Osteocyte (in vitro differentiated cells): ENCODE measurements around the gene EXOC8. TPM values are rescaled to one million over a fixed set of nuclear protein-coding genes. Genes with fewer than 3 reads are reported as not detected.
A peak's percentile ranks its signal among the peaks of the same experiment; 100 is the strongest.

Experiments
- DNase-seq: peaks from one replicate; pipeline ENCODE4 v3.0.0; 2021; ENCODE audit warnings: mixed read lengths; ENCODE audit not compliant: unreplicated experiment; ENCODE audit errors: extremely low spot score
- H3K27ac Mint-ChIP-seq: one replicate; pipeline ENCODE4 v1.8.0; 2021; ENCODE audit warnings: mild to moderate bottlenecking, mixed read lengths; ENCODE audit not compliant: unreplicated experiment
- H3K27me3 Mint-ChIP-seq: one replicate; pipeline ENCODE4 v1.8.0; 2021; ENCODE audit warnings: mixed read lengths; ENCODE audit not compliant: unreplicated experiment
- H3K36me3 Mint-ChIP-seq: one replicate; pipeline ENCODE4 v1.8.0; 2021; ENCODE audit warnings: mixed read lengths; ENCODE audit not compliant: unreplicated experiment
- H3K4me1 Mint-ChIP-seq: one replicate; pipeline ENCODE4 v1.8.0; 2021; ENCODE audit warnings: mixed read lengths; ENCODE audit not compliant: unreplicated experiment
- H3K4me3 Mint-ChIP-seq: one replicate; pipeline ENCODE4 v1.8.0; 2021; ENCODE audit warnings: mild to moderate bottlenecking, moderate library complexity, mixed read lengths; ENCODE audit not compliant: unreplicated experiment
- H3K9me3 Mint-ChIP-seq: one replicate; pipeline ENCODE4 v1.8.0; 2021; ENCODE audit warnings: mixed read lengths; ENCODE audit not compliant: unreplicated experiment
- CTCF ChIP-seq: fragments of 200-600 bp; sonication (generic); IDR thresholded peaks from 2 replicates; pipeline ENCODE4 v1.5.0; 2021; ENCODE audit warnings: antibody characterized with exemption, mild to moderate bottlenecking, moderate library complexity
- total RNA-seq: library from RNA; stranded (reverse); gene quantifications from 2 replicates; pipeline ENCODE4 v1.2.1, GENCODE V29; 2021

EXOC8 gene
- total RNA-seq, 1 donor from 2014 or later: 13.4 TPM

GRCh38 chr1:231319080-231319479, 18.6 kb downstream of the EXOC8 start:
- no peaks in the 10 kb centered on the region for H3K9me3 Mint-ChIP-seq
- no peaks in the 10 kb centered on the region for H3K4me1 Mint-ChIP-seq
- no peaks in the 10 kb centered on the region for H3K36me3 Mint-ChIP-seq
- H3K27me3 Mint-ChIP-seq: no peaks in the 10 kb centered on the region
- H3K27ac Mint-ChIP-seq: no peak overlapping the region
- DNase-seq: no peak
- TF ChIP-seq CTCF: no peak
- H3K4me3 Mint-ChIP-seq: no peak overlapping the region

GRCh38 chr1:231318568-231318967, 19.1 kb downstream of the EXOC8 start:
- TF ChIP-seq CTCF: no peak
- Mint-ChIP-seq H3K4me1 (no peaks in the 10 kb centered on the region), H3K36me3 (no peaks in the 10 kb centered on the region), H3K4me3 (no peak overlapping the region), H3K27ac (no peak overlapping the region), H3K27me3 (no peaks in the 10 kb centered on the region), H3K9me3 (no peaks in the 10 kb centered on the region)
- peak; percentile 60 for DNase-seq

- no peak overlapping the region for H3K27ac Mint-ChIP-seq
- DNase-seq: peak; percentile 19
- no peaks in the 10 kb centered on the region for H3K9me3 Mint-ChIP-seq
- H3K4me1 Mint-ChIP-seq: no peaks in the 10 kb centered on the region
- H3K4me3 Mint-ChIP-seq: no peak overlapping the region
- no peak for TF ChIP-seq CTCF
- no peaks in the 10 kb centered on the region for H3K36me3 Mint-ChIP-seq
- H3K27me3 Mint-ChIP-seq: no peaks in the 10 kb centered on the region
Observed at GRCh38 chr1:231318015-231318355, 19.7 kb downstream of the EXOC8 start.

GRCh38 chr1:231317306-231318014, 20.2 kb downstream of the EXOC8 start:
- no peaks in the 10 kb centered on the region for H3K4me1 Mint-ChIP-seq
- DNase-seq: peak; percentile 81
- no peaks in the 10 kb centered on the region for H3K36me3 Mint-ChIP-seq
- no peak overlapping the region for H3K4me3 Mint-ChIP-seq
- H3K27me3 Mint-ChIP-seq: no peaks in the 10 kb centered on the region
- no peak for TF ChIP-seq CTCF
- no peaks in the 10 kb centered on the region for H3K9me3 Mint-ChIP-seq
- no peak overlapping the region for H3K27ac Mint-ChIP-seq

GRCh38 chr1:231315887-231316286, 21.8 kb downstream of the EXOC8 start:
- peak; percentile 65 for DNase-seq
- Mint-ChIP-seq H3K9me3 (no peaks in the 10 kb centered on the region), H3K36me3 (no peaks in the 10 kb centered on the region), H3K27me3 (no peaks in the 10 kb centered on the region), H3K4me1 (no peaks in the 10 kb centered on the region), H3K4me3 (no peak overlapping the region), H3K27ac (no peak overlapping the region)
- peak; percentile 45 for TF ChIP-seq CTCF
